ENCODE measurements around the gene GYS2.
"Not testable (repeated sequence)": the region's sequence is repeated elsewhere in the genome, so short reads cannot be mapped to it uniquely, and the experiment has no call there.

GYS2 gene

GRCh38 chr12:21600196-21600595 is 4.5 kb downstream of the GYS2 start:
- DNase-seq: no peak

DNA sequence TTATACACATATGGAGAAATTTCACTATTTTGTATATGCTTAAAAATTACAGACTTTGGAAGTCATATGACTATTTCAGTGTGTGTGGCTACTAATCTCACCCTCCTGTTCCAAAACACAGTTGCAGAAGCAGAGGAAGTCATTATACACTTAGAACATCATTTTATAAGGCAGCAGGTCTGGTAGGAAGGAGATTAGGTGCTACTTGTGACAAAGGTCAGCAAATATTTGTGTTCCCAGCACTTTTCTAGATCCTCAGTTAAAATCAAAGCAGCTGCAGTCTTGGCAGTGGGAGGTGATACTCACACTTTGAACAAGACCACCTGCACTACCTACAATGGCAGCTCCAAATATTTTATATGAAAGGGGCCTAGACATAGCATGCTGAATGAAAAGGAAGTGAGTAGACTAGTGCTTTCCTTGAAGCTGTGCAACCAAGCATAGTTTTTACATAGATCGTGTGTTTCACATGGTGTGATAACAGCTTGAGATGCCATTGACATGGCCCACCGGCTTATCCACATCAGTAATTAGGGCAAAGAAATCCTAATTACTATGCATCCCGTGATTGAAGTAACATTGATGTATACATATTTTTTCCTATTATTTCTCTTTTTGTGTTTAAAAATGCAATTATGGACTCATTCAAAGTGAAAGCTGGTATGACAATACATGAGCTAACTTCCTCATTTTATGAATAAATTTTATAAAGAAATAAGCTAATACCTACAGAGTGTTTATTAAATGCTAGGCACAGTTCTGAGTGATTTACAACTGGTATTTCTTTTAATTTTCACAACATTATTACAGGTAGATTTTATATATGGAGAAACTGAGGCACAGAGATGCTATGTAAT is 5.3 kb downstream of the GYS2 start:
- DNase-seq: no peak

DNA sequence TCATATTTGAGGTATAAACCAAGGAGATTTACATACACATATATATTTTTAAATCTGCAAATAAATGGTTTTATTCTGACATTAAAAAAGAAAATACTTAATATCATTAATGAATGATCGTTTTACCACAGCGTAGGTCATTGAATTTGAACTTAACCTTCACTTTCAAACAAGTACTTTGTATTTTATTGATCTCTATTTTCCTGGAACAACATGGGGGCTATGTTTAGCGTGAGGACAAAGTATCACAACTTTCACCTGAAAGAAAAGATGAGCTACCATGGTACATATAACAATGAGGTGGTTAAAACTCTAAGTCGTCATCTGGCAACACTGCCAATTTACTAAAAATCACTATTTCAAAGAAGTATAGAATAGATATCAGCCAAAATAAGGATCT is 6.0 kb downstream of the GYS2 start:
- no peak for DNase-seq

DNA sequence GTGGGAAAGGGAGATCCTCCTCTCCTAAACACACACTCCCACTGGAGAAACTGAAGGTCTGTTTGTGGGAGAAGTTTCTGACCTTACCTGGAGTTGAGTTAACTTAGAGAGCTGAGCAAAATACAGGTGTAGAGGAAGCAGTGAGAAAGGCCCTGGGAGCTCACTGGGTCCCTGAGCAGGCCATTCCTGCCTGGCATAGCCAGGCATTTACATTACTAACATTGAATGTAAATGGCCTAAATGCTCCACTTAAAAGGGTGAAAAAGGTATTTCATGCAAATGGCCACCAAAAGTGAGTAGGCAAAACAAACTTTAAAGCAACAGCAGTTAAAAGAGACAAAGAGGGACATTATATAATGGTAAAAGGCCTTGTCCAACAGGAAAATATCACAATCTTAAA is 9.3 kb downstream of the GYS2 start:
- DNase-seq: not testable (repeated sequence)

GRCh38 chr12:21585485-21585884 is 19.2 kb downstream of the GYS2 start:
- no peak for DNase-seq

DNA sequence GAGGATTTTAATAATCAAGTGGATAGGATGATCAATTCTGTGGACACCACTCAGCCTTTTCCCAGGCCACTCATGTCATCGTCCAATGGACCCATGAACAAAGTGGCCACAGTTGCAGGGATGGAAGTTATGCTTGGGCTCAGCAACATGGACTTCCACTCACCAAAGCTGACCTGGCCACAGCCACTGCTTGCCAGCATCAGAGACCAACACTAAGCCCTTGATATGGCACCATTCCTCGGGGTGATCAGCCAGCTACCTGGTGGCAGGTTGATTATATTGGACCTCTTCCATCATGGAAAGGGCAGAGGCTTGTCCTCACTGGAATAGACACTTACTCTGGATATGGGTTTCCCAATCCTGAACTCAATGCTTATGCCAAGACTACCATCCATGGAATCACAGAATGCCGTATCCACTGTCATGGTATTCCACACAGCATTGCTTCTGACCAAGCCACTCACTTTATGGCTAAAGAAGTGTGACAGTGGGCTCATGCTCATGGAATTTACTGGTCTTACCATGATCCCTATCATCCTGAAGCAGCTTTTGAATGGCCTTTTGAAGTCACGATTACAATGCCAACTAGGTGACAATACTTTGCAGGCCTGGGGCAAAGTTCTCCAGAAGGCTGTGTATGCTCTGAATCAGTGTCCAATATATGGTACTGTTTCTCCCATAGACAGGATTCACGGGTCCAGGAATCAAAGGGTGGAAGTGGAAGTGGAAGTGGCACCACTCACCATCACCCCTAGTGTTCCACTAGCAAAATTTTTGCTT is 20.1 kb downstream of the GYS2 start:
- not testable (repeated sequence) for DNase-seq

DNA sequence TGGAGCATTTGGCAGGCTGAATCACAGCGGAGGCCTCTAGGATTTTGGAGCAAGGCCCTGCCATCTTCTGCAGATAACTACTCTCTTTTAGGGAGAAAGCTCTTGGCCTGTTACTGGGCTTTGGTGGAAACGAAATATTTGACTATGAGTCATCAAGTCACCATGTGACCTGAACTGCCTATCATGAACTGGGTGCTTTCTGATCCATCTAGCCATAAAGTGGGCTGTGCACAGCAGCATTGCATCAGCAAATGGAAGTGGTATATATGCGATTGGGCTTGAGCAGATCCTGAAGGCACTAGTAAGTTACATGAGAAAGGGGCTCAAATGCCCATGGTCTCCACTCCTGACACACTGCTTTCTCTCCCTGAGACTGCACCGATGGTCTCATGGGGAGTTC is 21.1 kb downstream of the GYS2 start:
- no peak for DNase-seq

GRCh38 chr12:21580748-21581516 is 23.7 kb downstream of the GYS2 start:
- no peak for DNase-seq

DNA sequence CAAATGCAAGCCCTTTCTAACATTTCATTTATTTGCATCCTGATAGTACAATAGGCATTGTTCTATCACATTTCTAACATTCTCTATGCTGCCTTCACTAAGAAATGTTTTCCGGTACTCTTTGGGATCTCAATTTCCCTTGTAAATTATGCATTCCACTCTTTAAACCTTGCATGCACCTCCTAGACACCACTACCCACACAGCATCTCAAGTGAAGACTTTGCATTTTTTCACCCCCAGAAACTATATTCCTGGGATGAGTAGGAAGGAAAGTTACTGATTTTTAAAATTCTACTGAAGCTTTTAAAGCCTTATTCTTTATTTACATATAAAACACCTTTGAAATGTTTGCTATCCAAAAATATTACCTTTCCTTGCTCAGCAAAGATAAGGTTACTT is 27.1 kb downstream of the GYS2 start:
- no peak for DNase-seq

GRCh38 chr12:21576431-21576830 is 28.2 kb downstream of the GYS2 start:
- no peak for DNase-seq

DNA sequence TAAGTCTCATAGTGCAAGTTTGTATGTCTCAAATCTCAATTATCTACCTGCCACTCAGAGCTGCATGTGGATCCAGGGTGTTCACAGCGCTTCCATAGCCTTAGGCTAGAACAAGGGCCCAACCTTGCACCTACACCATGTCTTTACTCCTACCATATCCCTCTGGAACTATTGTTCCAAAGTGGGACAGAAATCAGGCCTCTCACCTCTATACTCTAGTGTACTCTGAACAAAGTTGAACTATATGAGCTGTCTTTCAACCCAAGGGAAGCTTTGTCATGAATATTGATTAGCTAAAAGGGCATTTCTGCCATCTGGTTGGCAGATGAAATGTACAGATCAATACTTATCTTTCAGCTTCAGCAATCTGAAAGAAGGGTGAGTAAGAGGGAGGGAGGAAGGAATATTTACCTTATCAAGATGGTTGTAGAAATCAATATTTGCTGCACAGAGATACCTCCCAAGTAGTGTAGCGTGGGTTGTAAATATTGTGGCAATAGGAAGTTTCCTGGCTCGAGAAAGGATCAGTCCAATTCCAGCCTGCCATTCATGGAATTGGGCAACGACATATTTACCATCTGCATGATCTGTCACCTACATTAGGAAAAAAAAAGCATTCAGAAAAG is 30.8 kb downstream of the GYS2 start:
- no peak for DNase-seq

GRCh38 chr12:21571046-21571445 is 33.6 kb downstream of the GYS2 start:
- no peak for DNase-seq

DNA sequence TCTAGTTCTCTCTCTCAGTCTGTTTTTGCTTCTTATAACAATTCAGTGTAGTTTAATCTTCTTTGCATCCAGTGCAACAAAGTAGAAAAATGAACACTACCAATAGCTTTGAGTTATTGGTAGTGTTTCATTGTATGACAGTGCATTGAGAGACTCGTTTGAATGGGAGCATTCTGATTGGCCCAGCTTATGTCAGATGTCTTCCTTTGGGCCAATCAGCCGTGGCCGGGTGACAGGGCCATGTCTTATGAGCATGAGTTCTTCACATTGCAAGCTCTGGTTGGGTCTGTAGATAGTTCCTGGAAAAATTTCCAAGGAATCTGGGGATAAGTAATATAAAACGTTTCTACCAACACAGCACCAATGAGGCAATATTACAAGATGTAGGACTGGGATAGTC is 36.5 kb downstream of the GYS2 start:
- no peak for DNase-seq

DNA sequence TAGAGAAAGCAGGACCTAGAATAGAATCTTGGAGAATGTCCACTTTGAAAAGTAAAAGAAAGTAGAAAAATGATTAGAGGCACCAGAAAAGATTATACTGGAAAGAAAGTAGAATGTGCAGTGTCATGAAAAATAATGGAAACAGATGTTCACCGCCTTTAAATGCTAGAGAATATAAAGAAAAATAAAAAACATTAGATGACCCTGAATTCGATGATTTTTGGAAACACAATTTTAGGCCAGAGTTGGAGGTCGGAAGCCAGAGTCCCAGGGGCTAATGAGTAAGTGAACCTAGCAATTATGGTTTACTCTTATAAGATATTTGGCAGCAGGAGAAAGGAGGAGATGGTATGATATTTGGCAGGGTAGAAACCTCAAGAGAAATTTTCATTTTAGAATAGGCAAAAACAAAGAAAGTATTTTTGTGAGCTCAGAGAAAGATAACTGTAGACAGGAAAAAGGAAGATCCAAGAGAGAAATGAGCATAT is 37.7 kb downstream of the GYS2 start:
- no peak for DNase-seq

DNA sequence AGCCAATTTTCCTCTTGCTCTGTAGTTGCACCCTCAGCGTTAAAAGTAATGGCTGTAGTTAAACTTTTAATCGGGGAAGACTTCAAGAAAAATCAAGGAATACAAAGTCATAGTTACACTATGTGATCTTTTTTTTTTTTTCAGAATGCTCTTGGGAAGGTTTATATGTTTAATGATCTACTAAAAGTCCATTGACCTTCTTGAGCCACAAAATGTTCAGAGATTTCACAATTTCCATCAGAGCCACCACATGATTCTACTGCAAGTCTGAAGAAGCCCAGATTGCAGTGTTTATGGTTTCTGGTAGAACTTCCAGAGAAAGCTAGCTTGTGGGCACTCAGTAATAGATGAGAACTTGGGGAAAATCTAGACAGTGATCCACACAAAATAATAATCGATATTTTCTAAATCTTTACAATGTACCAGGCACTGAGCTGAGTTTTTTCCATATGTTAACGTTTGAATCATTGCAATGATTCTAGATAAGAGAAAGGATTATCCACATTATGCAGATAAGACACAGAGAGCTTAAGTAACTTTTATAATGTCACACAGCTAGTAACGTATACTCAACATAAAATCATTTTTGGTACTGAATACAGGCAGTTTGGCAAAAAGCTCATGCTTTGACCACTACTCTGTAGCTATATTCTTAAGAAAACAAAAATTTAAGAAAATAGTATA is 38.3 kb downstream of the GYS2 start:
- no peak for DNase-seq

- no peak for DNase-seq
Observed at GRCh38 chr12:21562859-21563258, 41.8 kb downstream of the GYS2 start.

- DNase-seq: no peak
Observed at GRCh38 chr12:21561158-21561557, 43.5 kb downstream of the GYS2 start.

DNA sequence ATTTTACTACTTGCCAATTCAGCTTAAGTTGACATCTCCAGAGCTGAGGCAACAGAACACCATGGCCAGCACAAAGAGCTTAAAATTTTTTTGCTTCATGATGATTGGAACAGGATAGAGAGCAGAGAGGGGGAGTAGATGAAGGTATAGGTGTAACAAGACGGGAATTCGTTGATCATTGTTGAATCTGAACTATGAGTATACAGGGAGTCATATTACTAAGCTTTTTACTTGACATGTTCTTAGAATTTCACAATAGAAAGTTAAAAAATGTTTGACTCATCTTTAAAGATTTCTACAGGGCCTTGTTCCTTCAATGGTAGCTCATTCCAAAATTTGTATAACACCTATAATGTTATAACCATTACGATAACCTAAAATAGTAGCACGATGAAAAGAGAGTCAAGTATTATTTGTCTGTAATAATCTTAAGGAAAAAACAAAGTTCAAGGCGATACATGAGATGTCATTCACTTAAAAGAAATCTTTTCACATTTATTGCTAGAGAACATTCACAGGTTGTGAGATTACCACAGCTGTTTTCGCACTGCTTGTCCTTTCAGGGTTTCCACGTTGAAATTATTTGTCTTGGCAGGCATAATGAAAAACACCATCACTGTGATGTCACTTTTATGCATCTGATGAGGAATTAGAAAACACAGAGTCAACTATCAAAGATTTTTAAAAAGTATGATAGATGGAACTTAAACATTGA is 44.6 kb downstream of the GYS2 start:
- no peak for DNase-seq

DNA sequence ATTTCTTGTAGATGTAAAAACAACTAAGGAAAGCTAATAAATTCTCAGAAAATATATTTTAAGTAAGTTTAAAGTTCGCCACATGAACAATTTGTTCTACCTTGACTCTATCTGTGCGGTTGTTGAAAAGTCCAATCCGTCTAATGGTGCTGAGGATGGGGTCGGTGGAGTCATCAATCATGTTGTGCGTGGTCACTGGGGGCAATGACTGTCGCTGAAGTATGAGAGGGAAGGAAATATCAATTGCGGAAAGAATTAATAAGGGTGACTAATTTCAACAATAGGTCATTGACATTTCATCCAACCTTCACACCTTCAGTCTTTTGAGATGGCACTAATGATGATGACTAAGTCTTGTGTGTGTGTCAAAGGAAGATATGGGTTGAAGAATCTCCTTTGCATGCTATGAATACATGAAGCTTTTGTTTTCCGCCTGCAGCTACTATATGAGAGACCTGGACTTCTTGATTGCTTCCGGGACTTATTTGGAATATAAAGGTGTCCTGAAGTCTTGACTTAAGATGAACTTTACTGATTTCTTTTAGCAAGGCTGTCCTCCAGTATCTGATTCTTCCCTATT is 46.5 kb downstream of the GYS2 start:
- no peak for DNase-seq

- DNase-seq: no peak
Observed at GRCh38 chr12:21553329-21553675, 51.3 kb downstream of the GYS2 start.

- no peak for DNase-seq
Observed at GRCh38 chr12:21552635-21553328, 51.9 kb downstream of the GYS2 start.
